Activated naive CD4-positive, alpha-beta T cell treated with anti-CD3 and anti-CD28 coated beads, Interleukin-2, amount 10 ng/mL, durations not matched to agents 7 days and 5 days (primary cell): Measurements from ENCODE around the gene BTN2A1.
A peak's percentile ranks its signal among the peaks of the same experiment; 100 is the strongest.
"Not testable (repeated sequence)": the region's sequence is repeated elsewhere in the genome, so short reads cannot be mapped to it uniquely, and the experiment has no call there.

Experiments used
- CTCF ChIA-PET: fragments of 350-600 bp; sonication (Branson Sonifier 250); formaldehyde crosslinking; loops from one replicate; lab custom pipeline; 2021; ENCODE audit warnings: antibody characterized with exemption; lab: Charles Lee
- DNase-seq: peaks from one replicate; pipeline ENCODE4 v3.0.0-alpha.2; 2020
- H3K27ac Mint-ChIP-seq: one replicate; pipeline ENCODE4 v1.8.0; 2021; ENCODE audit warnings: mild to moderate bottlenecking, moderate library complexity, mixed read lengths
- H3K27me3 Mint-ChIP-seq: one replicate; pipeline ENCODE4 v1.8.0; 2021; ENCODE audit warnings: mild to moderate bottlenecking, mixed read lengths
- H3K36me3 Mint-ChIP-seq: one replicate; pipeline ENCODE4 v1.8.0; 2021; ENCODE audit warnings: mixed read lengths
- H3K4me1 Mint-ChIP-seq: one replicate; pipeline ENCODE4 v1.8.0; 2021; ENCODE audit warnings: mixed read lengths
- H3K4me3 Mint-ChIP-seq: one replicate; pipeline ENCODE4 v1.8.0; 2021; ENCODE audit warnings: mild to moderate bottlenecking, moderate library complexity, mixed read lengths
- H3K9me3 Mint-ChIP-seq: one replicate; pipeline ENCODE4 v1.8.0; 2021; ENCODE audit warnings: mixed read lengths

Gene BTN2A1

GRCh38 chr6:26457806-26458688, at the start of gene BTN2A1:
Gene BTN2A1, plus strand, starts transcription at chr6:26457955. Its CDS starts 682 bp downstream, at chr6:26458637.
- CTCF ChIA-PET = no interaction called here
- peak within 1 kb of the TSS; percentile 97 for H3K4me3 Mint-ChIP-seq

GRCh38 chr6:26408828-26409730, 48.7 kb upstream of the BTN2A1 start:
- DNase-seq = no peak
- Mint-ChIP-seq H3K27me3 (no peaks in the 10 kb centered on the region), H3K4me3 (no peak overlapping the region), H3K4me1 (peaks cover 33% of the 10 kb centered on the region), H3K9me3 (no peaks in the 10 kb centered on the region), H3K27ac (no peak overlapping the region), H3K36me3 (peaks cover 83% of the 10 kb centered on the region)
- CTCF ChIA-PET = no interaction called here

More at GRCh38 chr6:26457806-26458688, at the start of gene BTN2A1:
- Mint-ChIP-seq H3K9me3 (no peaks in the 10 kb centered on the region), H3K4me1 (peaks cover 58% of the 10 kb centered on the region), H3K27ac (peak within 1 kb of the TSS; percentile 93), H3K27me3 (no peaks in the 10 kb centered on the region), H3K36me3 (peaks cover 53% of the 10 kb centered on the region)
- peak; percentile 82 for DNase-seq

GRCh38 chr6:26411751-26412150, 46.0 kb upstream of the BTN2A1 start:
- peaks cover 12% of the 10 kb centered on the region for H3K4me1 Mint-ChIP-seq
- DNase-seq = no peak
- H3K27ac Mint-ChIP-seq = peak overlapping the region; percentile 66
- CTCF ChIA-PET = interaction anchor here (1.0 kb wide), 1 partner anchor 158 kb away, joined by 4 read pairs; no protein-coding TSS in a partner anchor
- H3K9me3 Mint-ChIP-seq = peaks cover 8% of the 10 kb centered on the region
- H3K36me3 Mint-ChIP-seq = peaks cover 80% of the 10 kb centered on the region
- H3K4me3 Mint-ChIP-seq = no peak overlapping the region
- H3K27me3 Mint-ChIP-seq = no peaks in the 10 kb centered on the region

GRCh38 chr6:26412228-26412627, 45.5 kb upstream of the BTN2A1 start:
- CTCF ChIA-PET = interaction anchor here (1.0 kb wide), 1 partner anchor 157 kb away, joined by 4 read pairs; no protein-coding TSS in a partner anchor
- DNase-seq = no peak
- Mint-ChIP-seq H3K27ac (no peak overlapping the region), H3K4me1 (peaks cover 7% of the 10 kb centered on the region), H3K9me3 (peaks cover 13% of the 10 kb centered on the region), H3K27me3 (no peaks in the 10 kb centered on the region), H3K36me3 (peaks cover 78% of the 10 kb centered on the region), H3K4me3 (no peak overlapping the region)

- Mint-ChIP-seq H3K4me1 (peaks cover 3% of the 10 kb centered on the region), H3K27ac (no peak overlapping the region), H3K9me3 (peaks cover 19% of the 10 kb centered on the region), H3K36me3 (peaks cover 76% of the 10 kb centered on the region), H3K4me3 (no peak overlapping the region), H3K27me3 (no peaks in the 10 kb centered on the region)
- CTCF ChIA-PET = no interaction called here
- no peak for DNase-seq
These were observed 44.8 kb upstream of the BTN2A1 start for GRCh38 chr6:26412954-26413353.

- Mint-ChIP-seq H3K9me3 (peaks cover 32% of the 10 kb centered on the region), H3K27ac (no peak overlapping the region), H3K4me1 (no peaks in the 10 kb centered on the region), H3K4me3 (no peak overlapping the region), H3K36me3 (peaks cover 72% of the 10 kb centered on the region), H3K27me3 (no peaks in the 10 kb centered on the region)
- DNase-seq = no peak
- CTCF ChIA-PET = interaction anchor here (0.9 kb wide), 1 partner anchor 13 kb away, joined by 6 read pairs; no protein-coding TSS in a partner anchor
These were observed 43.5 kb upstream of the BTN2A1 start for GRCh38 chr6:26414281-26414680.

GRCh38 chr6:26415036-26415614, 42.6 kb upstream of the BTN2A1 start:
- Mint-ChIP-seq H3K4me1 (no peaks in the 10 kb centered on the region), H3K27ac (no peak overlapping the region), H3K9me3 (peaks cover 32% of the 10 kb centered on the region), H3K4me3 (no peak overlapping the region), H3K27me3 (no peaks in the 10 kb centered on the region), H3K36me3 (peaks cover 65% of the 10 kb centered on the region)
- DNase-seq = no peak
- CTCF ChIA-PET = interaction anchor here (0.6 to 0.9 kb wide), 2 partner anchors 12 to 157 kb away, joined by 3 to 6 read pairs; no protein-coding TSS in a partner anchor

- no peak for DNase-seq
- H3K36me3 Mint-ChIP-seq = peaks cover 61% of the 10 kb centered on the region
- H3K27me3 Mint-ChIP-seq = no peaks in the 10 kb centered on the region
- no peaks in the 10 kb centered on the region for H3K4me1 Mint-ChIP-seq
- CTCF ChIA-PET = interaction anchor here (0.6 kb wide), 1 partner anchor 157 kb away, joined by 3 read pairs; no protein-coding TSS in a partner anchor
- no peak overlapping the region for H3K4me3 Mint-ChIP-seq
- H3K9me3 Mint-ChIP-seq = peaks cover 32% of the 10 kb centered on the region
- no peak overlapping the region for H3K27ac Mint-ChIP-seq
These were observed 42.0 kb upstream of the BTN2A1 start for GRCh38 chr6:26415791-26416190.

GRCh38 chr6:26416288-26416687, 41.5 kb upstream of the BTN2A1 start:
- DNase-seq = no peak
- Mint-ChIP-seq H3K27ac (no peak overlapping the region), H3K36me3 (peaks cover 56% of the 10 kb centered on the region), H3K4me3 (no peak overlapping the region), H3K4me1 (no peaks in the 10 kb centered on the region), H3K9me3 (peaks cover 32% of the 10 kb centered on the region), H3K27me3 (no peaks in the 10 kb centered on the region)
- CTCF ChIA-PET = no interaction called here

GRCh38 chr6:26418077-26418476, 39.7 kb upstream of the BTN2A1 start:
- H3K4me1 Mint-ChIP-seq, CTCF ChIA-PET, DNase-seq, H3K4me3 Mint-ChIP-seq, H3K27me3 Mint-ChIP-seq, H3K27ac Mint-ChIP-seq: not testable (repeated sequence)
- Mint-ChIP-seq H3K36me3 (peaks cover 40% of the 10 kb centered on the region), H3K9me3 (peaks cover 32% of the 10 kb centered on the region)

- DNase-seq, H3K4me3 Mint-ChIP-seq, H3K27ac Mint-ChIP-seq, H3K4me1 Mint-ChIP-seq, H3K27me3 Mint-ChIP-seq: not testable (repeated sequence)
- CTCF ChIA-PET = interaction anchor here (0.9 kb wide), 1 partner anchor 16 kb away, joined by 3 read pairs; no protein-coding TSS in a partner anchor
- H3K36me3 Mint-ChIP-seq = peaks cover 32% of the 10 kb centered on the region
- H3K9me3 Mint-ChIP-seq = peaks cover 32% of the 10 kb centered on the region
These were observed 39.0 kb upstream of the BTN2A1 start for GRCh38 chr6:26418795-26419194.

- peak; percentile 35 for DNase-seq
- CTCF ChIA-PET = no interaction called here
- no peaks in the 10 kb centered on the region for H3K27me3 Mint-ChIP-seq
- H3K4me1 Mint-ChIP-seq = peaks cover 6% of the 10 kb centered on the region
- peaks cover 18% of the 10 kb centered on the region for H3K36me3 Mint-ChIP-seq
- H3K9me3 Mint-ChIP-seq = peaks cover 32% of the 10 kb centered on the region
- no peak overlapping the region for H3K27ac Mint-ChIP-seq
- H3K4me3 Mint-ChIP-seq = no peak overlapping the region
These were observed 37.0 kb upstream of the BTN2A1 start for GRCh38 chr6:26420688-26421171.

GRCh38 chr6:26421259-26422144, 36.3 kb upstream of the BTN2A1 start:
- H3K27ac Mint-ChIP-seq = peak overlapping the region; percentile 34
- peaks cover 6% of the 10 kb centered on the region for H3K27me3 Mint-ChIP-seq
- peaks cover 27% of the 10 kb centered on the region for H3K9me3 Mint-ChIP-seq
- peaks cover 13% of the 10 kb centered on the region for H3K36me3 Mint-ChIP-seq
- H3K4me3 Mint-ChIP-seq = no peak overlapping the region
- H3K4me1 Mint-ChIP-seq = peaks cover 6% of the 10 kb centered on the region
- DNase-seq = peak; percentile 67
- CTCF ChIA-PET = no interaction called here
